GM06990 (cell line): ENCODE results near the gene DDX42.
A peak's percentile ranks its signal among the peaks of the same experiment; 100 is the strongest.

Source experiments
- DNase-seq: peaks from one replicate; pipeline ENCODE4 v3.0.0-alpha.2; 2011; ENCODE audit not compliant: insufficient read length; ENCODE audit errors: extremely low read depth
- H3K27me3 ChIP-seq: replicated peaks from 2 replicates; pipeline ENCODE4 v1.6.0; 2011; ENCODE audit warnings: low read length; ENCODE audit not compliant: control insufficient read depth, insufficient read depth
- H3K36me3 ChIP-seq: 2 replicates; pipeline ENCODE4 v1.5.1; 2011; ENCODE audit warnings: low read length; ENCODE audit not compliant: control insufficient read depth, insufficient read depth
- H3K4me3 ChIP-seq: replicated peaks from 2 replicates; pipeline ENCODE4 v1.5.1; 2011; ENCODE audit warnings: low read depth, mild to moderate bottlenecking, control low read depth, low read length
- CTCF ChIP-seq: IDR thresholded peaks from 2 replicates; pipeline ENCODE4 v1.5.1; 2011; ENCODE audit warnings: low read length, control low read depth, mild to moderate bottlenecking, inconsistent platforms; ENCODE audit not compliant: insufficient read depth, poor library complexity, severe bottlenecking

DDX42 gene

DNA sequence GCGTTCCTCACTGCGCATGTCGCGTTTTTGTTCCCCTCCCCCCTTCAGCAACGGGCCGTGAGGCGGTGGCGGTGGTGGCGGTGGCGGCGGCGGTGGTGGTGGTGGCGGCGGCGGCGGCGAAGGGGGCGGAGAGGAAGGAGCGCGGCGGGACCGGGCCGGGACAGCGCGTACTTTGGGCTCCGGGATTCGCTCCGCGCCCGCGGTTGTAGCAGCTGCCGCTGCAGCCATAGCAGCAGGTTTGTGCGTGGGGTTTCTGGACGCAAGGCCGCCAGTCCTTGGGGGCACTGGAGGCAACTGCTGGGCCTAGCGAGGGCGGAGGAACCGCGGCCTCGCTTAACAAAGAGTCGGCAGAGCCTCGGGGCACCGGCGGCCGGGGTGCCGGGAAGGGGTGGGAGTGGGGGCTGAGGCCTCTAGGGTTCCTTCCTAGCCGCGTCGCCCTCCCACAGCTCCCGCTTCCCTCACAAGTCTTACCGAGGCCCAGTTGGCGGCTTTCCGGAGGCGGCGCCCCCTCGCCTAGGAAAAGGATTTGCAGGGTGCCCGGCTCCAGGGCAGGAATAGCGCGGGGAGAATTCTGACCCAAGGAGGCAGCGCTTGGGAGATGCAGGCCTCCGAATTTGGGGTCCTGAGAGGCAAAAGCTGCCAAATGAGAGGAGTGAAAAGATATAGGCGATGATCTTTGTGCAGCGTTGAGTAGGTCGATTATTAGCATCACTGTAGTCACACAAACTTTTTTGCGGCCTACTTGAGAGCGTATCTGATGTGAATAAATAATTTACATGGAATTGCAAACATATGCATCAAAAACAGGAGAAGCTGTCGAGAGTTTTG, at the start of gene DDX42:
TSS of gene DDX42 (plus strand) at position 30 of the 828 bp plus-strand sequence. CDS start 12,880 bp downstream, outside the sequence.
- TF ChIP-seq CTCF = no peak
- peaks cover 4% of the 10 kb centered on the region for H3K36me3 ChIP-seq
- peak within 1 kb of the TSS; percentile 96 for H3K4me3 ChIP-seq
- DNase-seq = no peak
- no peaks in the 10 kb centered on the region for H3K27me3 ChIP-seq

- H3K36me3 ChIP-seq = no peaks in the 10 kb centered on the region; the same call in 1 of the 2 replicates
- no peak overlapping the region for H3K4me3 ChIP-seq
- DNase-seq = no peak
- TF ChIP-seq CTCF = no peak
- H3K27me3 ChIP-seq = no peaks in the 10 kb centered on the region
Observed at GRCh38 chr17:63735691-63736090, 38.3 kb upstream of the DDX42 start.

- no peak for TF ChIP-seq CTCF
- no peaks in the 10 kb centered on the region; the same call in 1 of the 2 replicates for H3K36me3 ChIP-seq
- peak overlapping the region; percentile 75 for H3K4me3 ChIP-seq
- no peaks in the 10 kb centered on the region for H3K27me3 ChIP-seq
- peak; percentile 6 for DNase-seq
Observed at GRCh38 chr17:63740464-63741142, 33.4 kb upstream of the DDX42 start.

- Histone ChIP-seq H3K4me3 (peak overlapping the region; percentile 75), H3K36me3 (peaks cover 2% of the 10 kb centered on the region), H3K27me3 (no peaks in the 10 kb centered on the region)
- no peak for TF ChIP-seq CTCF
- DNase-seq = no peak
Observed at GRCh38 chr17:63741143-63741407, 32.9 kb upstream of the DDX42 start.

GRCh38 chr17:63741408-63742173, 32.4 kb upstream of the DDX42 start, which contains the start of gene STRADA:
Gene STRADA (minus strand): TSS chr17:63741799. CDS start chr17:63728369, 13,430 bp downstream.
- Histone ChIP-seq H3K27me3 (no peaks in the 10 kb centered on the region), H3K36me3 (peaks cover 2% of the 10 kb centered on the region), H3K4me3 (peak within 1 kb of the TSS; percentile 75)
- no peak for TF ChIP-seq CTCF
- peak; percentile 100 for DNase-seq
